ENCODE results near the gene GSK3B.
"Not testable (repeated sequence)": the region's sequence is repeated elsewhere in the genome, so short reads cannot be mapped to it uniquely, and the experiment has no call there.

GSK3B gene

DNA sequence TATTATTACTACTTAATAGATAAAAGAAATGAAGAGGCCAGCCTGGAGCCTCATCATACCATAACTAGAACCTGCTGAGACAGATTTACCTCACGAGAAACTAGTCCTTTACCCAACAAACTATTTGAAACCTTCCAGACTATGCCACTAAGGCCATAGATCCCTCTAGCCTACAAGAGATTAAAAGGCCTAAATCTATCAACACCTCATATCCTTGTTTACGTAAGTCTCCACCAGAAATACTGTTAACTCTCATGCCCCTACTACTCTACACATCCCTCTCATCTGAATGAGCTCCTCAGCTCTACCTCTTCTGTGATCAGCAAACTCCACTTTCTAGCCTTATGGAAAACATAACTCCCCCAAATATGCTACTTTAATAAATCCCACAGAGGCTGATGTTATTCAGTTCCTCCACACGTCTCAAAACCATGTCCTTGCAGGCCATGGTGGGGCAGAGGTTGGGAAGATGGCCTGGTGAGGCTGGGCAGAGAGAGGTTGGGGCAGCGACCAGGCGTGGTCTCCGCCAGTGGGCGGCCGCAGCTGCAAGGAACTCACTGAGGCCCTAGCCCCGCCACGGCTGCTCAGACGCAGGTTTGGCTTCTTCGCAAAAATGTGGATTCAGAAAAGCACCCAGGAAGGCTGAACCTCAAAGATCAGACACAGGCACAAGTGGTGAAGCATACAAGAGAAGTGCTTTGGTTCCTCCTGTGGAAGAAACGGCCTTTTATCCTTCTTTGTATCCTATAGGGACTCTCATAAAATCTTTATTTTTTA is 65.8 kb downstream of the GSK3B start:
- TF ChIP-seq GATA1 (IDR thresholded peaks at IDR 0.05; ENCODE audit: low read depth, low read length) = no peak
- no peak for TF ChIP-seq POLR2A (IDR thresholded peaks at IDR 0.05; ENCODE audit: low read length)
- no peak for DNase-seq

DNA sequence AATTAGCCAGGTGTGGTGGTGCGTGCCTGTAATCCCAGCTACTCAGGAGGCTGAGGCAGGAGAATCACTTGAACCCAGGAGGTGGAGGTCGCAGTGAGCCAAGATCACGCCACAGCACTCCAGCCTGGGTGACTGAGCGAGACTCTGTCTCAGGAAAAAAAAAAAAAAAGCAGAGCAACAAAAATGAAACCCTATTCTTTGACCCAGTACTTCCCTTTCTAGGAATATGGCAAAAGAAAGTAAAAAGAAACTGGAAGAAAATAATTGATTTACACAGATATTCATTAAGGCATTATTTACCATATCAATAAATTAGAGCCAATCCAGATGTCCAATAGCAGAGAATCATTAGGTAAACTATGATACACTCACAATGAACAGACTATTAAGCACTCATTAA is 67.0 kb downstream of the GSK3B start:
- TF ChIP-seq GATA1 (IDR thresholded peaks at IDR 0.05; ENCODE audit: low read depth, low read length) (no peak), POLR2A (IDR thresholded peaks at IDR 0.05; ENCODE audit: low read length) (no peak)
- no peak for DNase-seq

DNA sequence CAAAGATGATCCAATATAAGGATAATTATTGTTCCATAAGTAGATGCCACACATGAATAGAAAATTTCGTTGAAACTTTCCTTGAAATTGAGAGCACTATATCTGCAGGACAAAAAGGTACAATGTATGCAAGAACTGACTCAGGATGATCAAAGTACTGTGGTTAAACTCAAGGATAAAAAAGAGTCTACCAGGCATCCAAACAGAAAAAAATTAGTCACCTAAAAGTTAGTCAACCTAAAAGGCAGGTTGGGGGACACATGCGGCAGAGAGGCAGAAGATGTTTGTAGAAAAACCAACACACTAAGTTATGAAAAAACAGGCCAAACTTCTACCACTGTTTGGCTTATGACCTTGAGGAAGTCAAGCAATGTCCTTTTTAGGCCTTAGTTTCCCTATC is 68.7 kb downstream of the GSK3B start:
- no peak for DNase-seq

DNA sequence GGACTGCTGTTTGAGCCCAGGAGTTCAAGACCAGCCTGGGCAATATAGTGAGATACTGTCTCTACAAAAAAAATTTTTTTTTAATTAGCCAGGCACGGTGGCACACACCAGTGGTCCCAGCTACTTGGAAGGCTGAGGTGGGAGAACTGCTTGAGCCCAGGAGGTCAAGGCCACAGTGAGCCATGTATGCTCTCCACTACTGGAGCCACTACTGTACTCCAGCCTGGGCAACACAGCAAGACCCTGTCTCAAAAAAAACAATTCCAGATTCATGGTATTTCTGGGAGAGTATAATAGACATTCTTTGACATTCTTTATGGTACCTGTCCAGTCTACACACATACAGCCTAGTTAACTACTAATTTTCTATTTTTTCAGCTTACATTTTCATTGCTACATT is 70.1 kb downstream of the GSK3B start:
- DNase-seq = no peak
- TF ChIP-seq GATA1 (IDR thresholded peaks at IDR 0.05; ENCODE audit: low read depth, low read length) (no peak), POLR2A (IDR thresholded peaks at IDR 0.05; ENCODE audit: low read length) (no peak)

More for the DNA sequence above, 68.7 kb downstream of the GSK3B start:
- TF ChIP-seq GATA1 (IDR thresholded peaks at IDR 0.05; ENCODE audit: low read depth, low read length) = no peak
- TF ChIP-seq POLR2A (IDR thresholded peaks at IDR 0.05; ENCODE audit: low read length) = no peak

DNA sequence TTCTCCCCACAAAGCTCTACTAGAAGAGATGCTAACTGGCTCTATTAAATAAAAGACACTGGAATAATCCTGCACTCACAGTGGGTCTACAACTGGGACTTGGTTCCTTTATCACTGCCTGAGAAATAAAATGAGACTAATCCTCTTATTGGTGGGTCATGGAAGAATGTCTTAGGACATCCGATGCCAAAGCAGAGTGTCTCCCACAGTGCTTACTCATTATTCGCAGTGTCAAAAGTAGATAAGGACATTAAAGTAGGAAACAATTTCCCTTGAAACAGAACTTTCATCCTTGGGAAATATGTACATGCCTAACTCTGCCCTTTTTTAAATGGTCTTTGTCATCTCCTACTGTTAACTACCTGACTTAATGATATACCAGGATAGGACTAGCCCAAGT is 71.5 kb downstream of the GSK3B start:
- peak; percentile 10 to 34 for DNase-seq
- TF ChIP-seq GATA1 (IDR thresholded peaks at IDR 0.05; ENCODE audit: low read depth, low read length) (no peak), POLR2A (IDR thresholded peaks at IDR 0.05; ENCODE audit: low read length) (no peak)

DNA sequence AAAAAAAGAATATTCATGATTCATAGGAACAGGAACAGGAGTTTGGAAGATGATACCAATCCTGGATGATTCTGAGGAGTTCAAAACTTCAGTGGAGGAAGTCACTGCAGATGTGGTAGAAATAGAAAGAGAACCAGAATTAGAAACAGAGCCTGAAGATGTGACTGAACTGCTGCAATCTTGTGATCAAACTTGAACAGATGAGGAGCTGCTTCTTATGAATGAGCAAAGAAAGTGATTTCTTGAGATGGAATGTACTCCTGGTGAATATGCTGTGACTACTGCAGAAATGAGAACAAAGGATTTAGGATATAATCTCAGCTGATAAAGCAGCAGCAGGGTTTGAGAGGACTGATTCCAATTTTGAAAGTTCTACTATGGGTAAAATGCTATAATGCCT is 72.7 kb downstream of the GSK3B start:
- TF ChIP-seq POLR2A (IDR thresholded peaks at IDR 0.05; ENCODE audit: low read length) (no peak), GATA1 (IDR thresholded peaks at IDR 0.05; ENCODE audit: low read depth, low read length) (no peak)
- no peak for DNase-seq

DNA sequence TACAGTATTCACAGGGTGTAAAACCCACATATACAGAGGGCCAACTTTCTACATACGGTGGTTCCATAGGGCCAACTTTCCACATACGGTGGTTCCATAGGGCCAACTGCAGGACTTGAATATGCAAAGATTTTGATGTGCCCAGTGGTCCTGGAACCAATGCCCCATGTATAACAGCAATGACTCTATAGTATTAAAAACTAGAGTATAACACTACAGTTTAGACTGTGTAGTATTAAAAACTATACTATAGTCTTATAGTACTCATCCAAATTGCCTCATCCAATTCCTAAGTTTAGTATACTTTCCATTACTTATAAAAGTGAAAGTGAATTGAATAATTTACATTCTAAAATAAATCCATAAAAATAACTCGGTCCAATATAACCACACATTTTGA is 75.9 kb downstream of the GSK3B start:
- TF ChIP-seq POLR2A (IDR thresholded peaks at IDR 0.05; ENCODE audit: low read length) = no peak
- TF ChIP-seq GATA1 (IDR thresholded peaks at IDR 0.05; ENCODE audit: low read depth, low read length) = no peak
- DNase-seq = no peak

DNA sequence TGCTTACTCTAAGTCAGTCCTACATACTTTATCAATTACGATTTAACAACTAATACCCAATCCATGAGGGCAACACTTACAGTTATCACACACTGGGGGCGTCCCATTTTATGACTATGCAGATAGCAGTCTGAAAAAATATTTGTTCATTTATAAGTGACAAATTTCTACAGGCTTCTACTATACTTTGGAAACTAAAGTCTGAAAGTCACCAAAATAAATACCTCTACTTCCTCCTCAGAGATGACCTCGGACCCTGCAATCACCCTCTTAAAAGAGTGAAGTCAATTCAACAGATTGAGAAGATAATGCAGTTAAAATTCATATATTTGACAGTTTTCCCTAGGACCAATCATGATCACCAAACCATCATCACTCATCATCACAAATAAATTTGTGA is 76.6 kb downstream of the GSK3B start:
- DNase-seq = peak in 1 of 2 experiments; percentile 6
- TF ChIP-seq POLR2A (IDR thresholded peaks at IDR 0.05; ENCODE audit: low read length) (no peak), GATA1 (IDR thresholded peaks at IDR 0.05; ENCODE audit: low read depth, low read length) (no peak)

DNA sequence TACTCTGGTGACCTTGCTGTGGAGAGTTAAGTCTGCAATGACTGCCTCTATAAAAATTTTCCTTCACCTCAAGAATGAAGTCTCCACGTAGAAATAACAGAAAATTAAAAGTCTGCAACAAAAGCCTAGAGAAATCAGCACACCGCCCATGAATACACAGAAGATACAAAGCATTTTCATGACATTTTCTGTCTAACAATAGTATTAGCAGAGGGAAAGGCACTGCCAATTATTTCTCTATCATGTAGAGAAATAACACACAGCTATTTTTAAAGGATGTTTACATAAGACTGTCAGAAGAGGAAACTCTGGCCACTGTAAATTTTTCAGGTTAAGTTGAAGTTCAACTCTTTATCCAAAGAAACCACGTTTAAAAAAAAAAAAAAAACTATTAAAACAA is 80.8 kb downstream of the GSK3B start:
- no peak for DNase-seq
- TF ChIP-seq GATA1 (IDR thresholded peaks at IDR 0.05; ENCODE audit: low read depth, low read length) = no peak
- TF ChIP-seq POLR2A (IDR thresholded peaks at IDR 0.05; ENCODE audit: low read length) = no peak

DNA sequence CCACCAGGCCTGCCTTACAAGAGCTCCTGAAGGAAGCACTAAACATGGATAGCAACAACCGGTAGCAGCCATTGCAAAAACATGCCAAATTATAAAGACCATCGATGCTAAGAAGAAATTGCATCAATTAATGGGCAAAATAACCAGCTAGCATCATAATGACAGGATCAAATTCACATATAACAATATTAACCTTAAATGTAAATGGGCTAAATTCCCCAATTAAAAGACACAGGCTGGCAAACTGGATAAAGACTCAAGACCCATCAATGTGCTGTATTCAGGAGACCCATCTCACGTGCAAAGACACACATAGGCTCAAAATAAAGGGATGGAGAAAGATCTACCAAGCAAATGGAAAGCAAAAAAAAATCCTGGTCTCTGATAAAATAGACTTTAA is 88.5 kb downstream of the GSK3B start:
- DNase-seq = not testable (repeated sequence)

DNA sequence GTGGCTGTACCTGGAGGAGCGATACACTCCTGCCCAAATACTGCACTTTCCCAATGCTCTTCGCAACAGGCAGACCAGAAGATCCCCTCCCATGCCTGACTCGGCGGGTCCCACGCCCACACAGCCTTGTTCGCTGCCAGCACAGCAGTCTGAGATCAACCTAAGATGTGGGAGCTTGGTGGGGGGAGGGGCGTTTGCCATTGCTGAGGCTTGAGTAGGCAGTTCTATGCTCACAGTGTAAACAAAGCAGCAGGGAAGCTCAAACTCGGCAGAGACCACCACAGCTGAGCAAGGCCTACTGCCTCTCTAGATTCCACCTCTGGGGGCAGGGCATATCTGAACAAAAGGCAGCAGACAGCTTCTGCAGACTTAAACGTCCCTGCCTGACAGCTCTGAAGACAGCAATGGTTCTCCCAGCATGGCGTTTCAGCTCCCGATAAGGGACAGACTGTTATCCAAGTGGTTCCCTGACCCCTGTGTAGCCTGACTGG is 90.2 kb downstream of the GSK3B start:
- peak; percentile 63 to 67 for DNase-seq

DNA sequence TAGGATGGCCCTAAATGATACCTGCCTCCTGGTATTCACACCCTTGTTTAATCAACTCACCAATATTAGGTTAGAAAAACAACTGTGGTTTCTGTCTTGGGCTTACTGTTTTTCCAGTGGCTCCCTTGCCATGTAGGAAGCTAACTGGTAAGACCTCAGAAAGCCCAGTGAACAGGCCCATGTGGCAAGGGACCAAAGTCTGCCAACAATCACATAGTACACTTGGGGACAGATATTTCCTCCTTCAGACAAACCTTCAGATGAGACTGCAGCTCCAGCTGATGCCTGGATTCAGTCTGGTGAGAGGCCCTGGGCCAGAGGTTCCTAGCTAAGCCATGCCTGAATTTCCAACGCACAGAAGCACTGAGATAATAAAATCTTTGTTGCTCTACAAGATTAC is 96.1 kb downstream of the GSK3B start:
- DNase-seq = no peak
- TF ChIP-seq POLR2A (IDR thresholded peaks at IDR 0.05; ENCODE audit: low read length) (no peak), GATA1 (IDR thresholded peaks at IDR 0.05; ENCODE audit: low read depth, low read length) (no peak)

DNA sequence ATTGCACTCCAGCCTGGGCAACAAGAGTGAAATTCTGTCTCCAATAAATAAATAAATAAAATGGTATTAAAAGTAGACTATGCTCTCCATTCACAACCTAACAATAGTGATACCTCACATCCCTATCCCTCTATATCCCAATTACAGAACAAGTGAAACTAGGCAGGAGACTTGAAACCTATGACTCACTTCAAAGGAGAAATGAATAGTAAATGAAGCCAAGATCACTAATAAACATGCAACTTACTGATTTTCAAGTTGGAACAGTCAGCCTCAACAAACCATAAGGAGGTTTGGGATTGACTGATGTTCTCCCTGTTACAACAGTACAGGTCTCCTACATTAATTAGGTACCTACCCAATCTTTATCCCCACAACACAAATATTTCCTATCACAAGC is 103.4 kb downstream of the GSK3B start:
- no peak for TF ChIP-seq GATA1 (IDR thresholded peaks at IDR 0.05; ENCODE audit: low read depth, low read length)
- no peak for TF ChIP-seq POLR2A (IDR thresholded peaks at IDR 0.05; ENCODE audit: low read length)
- no peak for DNase-seq

DNA sequence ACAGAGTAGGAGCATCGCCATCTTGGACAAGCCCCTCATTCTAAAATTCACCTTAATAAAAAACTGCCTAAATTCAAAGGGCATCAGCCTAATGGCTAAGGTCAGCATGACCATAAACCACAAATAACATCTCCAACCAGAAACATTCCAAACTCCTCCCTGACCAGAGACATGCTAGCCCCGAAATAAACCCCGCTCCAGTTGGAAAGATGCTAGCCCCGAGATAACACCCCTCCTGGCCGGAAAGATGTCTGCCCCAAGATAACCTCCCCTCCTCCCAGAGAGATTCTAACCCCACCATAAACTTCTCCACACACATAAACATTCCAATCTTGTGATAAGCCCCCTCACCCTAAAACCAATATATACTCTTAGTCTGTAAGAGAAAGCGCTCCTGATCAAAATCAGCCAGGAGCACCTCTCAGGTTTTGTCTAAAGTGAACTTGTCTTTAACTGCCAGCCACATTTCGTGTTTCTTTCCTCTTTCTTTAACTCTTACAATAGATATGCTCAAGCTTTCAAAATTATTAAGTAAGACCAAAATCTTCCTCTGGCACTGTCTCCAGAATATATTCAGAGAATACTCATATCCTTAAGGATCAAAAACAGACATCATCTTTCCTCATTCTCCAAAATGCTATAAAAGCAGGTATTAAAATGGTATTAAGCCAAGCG is 104.1 kb downstream of the GSK3B start:
- DNase-seq = no peak
- TF ChIP-seq POLR2A (IDR thresholded peaks at IDR 0.05; ENCODE audit: low read length) = no peak
- no peak for TF ChIP-seq GATA1 (IDR thresholded peaks at IDR 0.05; ENCODE audit: low read depth, low read length)

DNA sequence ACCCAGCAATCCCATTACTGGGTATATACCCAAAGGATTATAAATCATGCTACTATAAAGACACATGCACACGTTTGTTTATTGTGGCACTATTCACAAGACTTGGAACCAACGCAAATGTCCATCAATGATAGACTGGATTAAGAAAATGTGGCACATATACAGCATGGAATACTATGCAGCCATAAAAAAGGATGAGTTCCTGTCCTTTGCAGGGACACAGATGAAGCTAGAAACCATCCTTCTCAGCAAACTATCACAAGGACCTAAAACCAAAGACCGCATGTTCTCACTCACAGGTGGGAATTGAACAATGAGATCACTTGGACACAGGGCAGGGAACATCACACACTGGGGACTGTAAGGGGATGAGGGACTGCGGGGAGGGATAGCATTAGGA is 107.4 kb downstream of the GSK3B start:
- not testable (repeated sequence) for DNase-seq

Measured in erythroblast (primary cell).